Measurements from ENCODE around the gene CD177.
"Not testable (repeated sequence)": the region's sequence is repeated elsewhere in the genome, so short reads cannot be mapped to it uniquely, and the experiment has no call there.

CD177 gene

DNA sequence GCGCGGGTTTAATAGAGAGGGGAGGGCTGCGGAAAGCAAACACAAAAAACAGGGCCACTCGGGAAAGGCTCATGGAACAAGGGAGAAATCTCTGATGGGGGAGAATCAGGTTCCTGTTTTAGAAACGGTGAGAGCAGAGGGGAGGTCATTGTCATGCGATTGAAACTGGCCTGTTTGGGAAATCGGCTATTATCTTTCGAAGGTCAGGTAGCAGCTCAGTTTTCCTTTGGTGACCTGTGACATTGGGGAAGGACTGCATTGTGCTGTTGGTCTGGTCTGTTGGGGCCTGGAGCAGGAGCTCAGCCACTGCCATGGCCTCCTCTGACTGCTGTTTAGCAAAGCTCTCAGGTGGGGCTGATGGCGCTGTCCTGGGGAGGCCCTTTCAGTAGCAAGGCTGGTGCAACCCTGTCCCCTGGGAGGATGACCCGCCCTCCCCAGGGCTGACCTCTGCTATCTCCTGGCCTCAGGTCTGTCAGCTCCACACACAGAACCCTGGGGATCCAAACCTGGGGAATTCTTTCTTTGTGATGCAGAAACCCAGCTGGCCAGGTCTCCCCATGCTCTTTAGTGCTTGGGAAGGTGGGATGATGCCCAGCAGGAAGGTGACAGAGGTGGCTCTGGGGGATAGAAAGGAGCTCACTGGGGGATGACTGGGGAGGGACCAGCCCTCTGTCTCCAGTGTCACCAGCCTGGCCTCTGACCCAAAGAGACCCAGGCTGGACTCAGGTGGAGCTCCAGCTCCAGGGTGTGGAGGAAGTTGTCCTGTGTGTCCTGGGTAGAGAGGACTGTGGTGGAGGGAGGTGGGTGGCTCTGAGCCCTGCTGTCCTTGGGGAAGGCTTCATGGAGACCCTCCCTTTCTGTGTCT is 21.2 kb upstream of the CD177 start:
- DNase-seq (ENCODE audit: low spot score): no peak

- not testable (repeated sequence) for DNase-seq (ENCODE audit: low spot score)
These were observed 17.0 kb upstream of the CD177 start for GRCh38 chr19:43336508-43336907.

GRCh38 chr19:43337737-43338136 is 15.7 kb upstream of the CD177 start:
- DNase-seq (ENCODE audit: low spot score): no peak

DNA sequence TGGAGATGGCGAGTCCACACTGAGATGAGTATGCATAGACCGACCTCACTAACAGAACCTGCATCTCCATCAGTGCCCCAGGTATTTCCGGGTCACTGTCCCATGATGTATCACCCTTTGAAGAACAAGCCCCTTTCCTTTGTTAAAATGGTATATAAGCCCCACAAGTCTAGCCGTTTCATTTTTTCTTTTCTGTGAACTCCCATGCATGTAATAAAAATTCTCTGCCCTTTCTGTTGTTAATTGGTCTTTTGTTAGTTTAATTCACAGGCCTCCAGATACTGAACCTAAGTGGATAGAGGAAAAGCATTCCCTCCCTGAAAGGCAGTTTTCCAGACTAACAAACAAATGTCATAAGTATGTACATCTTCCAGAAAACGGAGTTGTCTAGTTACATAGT is 15.0 kb upstream of the CD177 start:
- DNase-seq (ENCODE audit: low spot score): no peak

DNA sequence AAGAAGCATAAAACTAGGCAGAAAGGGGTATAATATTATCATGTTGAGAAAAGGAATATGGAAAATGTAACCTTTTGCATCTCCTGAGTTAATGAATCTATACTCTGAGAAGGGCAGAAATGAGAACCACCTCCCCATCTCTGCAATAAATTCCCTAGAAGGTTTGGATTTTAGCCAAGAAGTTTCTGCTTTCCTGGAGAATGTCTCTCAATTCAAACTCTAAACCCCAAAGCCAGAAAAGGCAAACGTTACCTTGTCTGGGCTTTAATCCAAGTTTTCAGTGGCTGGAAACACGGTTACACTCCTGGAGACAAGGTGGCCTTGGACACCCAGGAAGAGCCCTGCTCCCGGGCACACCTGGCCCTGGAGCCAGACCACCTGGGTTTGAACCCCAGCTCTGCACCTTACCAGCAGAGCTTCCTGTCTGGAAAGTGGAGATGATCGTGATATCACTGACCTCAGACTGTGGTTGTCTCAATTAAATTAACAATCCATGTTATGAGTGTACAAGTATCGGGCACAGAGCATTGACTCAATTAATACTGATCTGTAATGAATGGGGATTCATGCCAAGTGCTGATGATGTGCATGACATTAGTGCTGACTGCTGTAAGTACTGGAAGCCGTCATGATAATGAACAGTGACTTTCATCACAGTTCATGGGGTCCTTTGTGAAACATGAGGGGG is 14.1 kb upstream of the CD177 start:
- not testable (repeated sequence) for DNase-seq (ENCODE audit: low spot score)

- DNase-seq (ENCODE audit: low spot score): not testable (repeated sequence)
These were observed 13.4 kb upstream of the CD177 start for GRCh38 chr19:43340101-43340500.

GRCh38 chr19:43341098-43341497 is 12.4 kb upstream of the CD177 start:
- DNase-seq (ENCODE audit: low spot score): not testable (repeated sequence)

DNA sequence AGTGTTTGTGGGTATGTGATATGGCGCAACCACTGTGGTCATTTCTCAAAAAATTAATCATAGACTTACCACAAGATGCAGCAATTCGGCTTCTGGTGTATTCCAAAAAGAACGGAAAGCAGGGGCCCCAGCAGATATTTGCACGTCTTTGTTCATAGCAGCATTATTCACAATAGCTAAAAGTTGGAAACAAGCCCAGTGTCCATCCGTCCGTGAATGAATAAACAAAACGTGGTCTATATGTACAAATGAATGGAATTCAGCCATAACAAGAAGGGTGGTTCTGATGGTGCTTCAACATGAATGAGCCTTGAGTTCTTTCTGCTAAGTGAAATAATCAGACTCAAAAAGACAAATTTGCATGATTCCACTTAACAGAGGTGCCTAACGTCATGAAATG is 11.4 kb upstream of the CD177 start:
- DNase-seq (ENCODE audit: low spot score): not testable (repeated sequence)

- not testable (repeated sequence) for DNase-seq (ENCODE audit: low spot score)
These were observed 9.1 kb upstream of the CD177 start for GRCh38 chr19:43344347-43344925.

DNA sequence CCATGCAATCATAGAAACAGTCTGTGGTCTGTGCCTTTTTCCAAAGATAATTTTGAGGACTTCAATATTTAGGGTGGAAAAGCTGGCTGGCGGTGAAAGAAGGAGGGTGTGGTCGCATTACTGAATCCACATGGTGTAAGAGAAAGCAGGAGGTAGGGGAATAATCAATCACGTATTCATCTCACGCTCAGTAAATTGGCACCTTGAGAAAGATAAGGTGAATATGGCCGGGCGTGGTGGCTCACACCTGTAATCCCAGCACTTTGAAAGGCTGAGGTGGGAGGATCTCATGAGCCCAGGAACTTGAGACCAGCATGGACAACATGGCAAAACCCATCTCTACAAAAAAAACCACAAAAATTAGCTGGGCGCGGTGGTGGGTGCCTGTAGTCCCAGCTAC is 3.7 kb upstream of the CD177 start:
- not testable (repeated sequence) for DNase-seq (ENCODE audit: low spot score)

- DNase-seq (ENCODE audit: low spot score): no peak
These were observed 1.3 kb upstream of the CD177 start for GRCh38 chr19:43351998-43352746.

GRCh38 chr19:43354305-43354627 is 780 bp downstream of the CD177 start:
- DNase-seq (ENCODE audit: low spot score): no peak

DNA sequence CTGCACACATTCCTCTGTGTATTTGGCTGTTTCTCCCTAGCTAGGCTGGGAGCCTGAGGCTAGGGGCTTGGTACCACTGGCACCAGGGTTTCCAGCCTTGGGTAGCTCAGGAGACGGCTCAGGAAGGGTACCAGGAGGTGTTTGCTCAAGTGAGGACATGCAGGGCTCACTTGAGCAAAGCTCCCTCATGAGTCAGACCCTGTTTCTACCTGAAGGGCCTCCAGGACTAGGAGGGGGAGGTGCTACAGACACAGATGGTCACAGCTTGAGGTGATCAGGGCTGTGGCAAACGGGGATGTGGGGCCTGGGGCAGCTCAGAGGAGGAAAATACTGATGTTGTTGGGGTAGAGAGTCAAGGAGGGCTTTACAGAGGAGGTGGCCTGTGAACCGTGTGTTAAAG is 3.3 kb downstream of the CD177 start:
- DNase-seq (ENCODE audit: low spot score): not testable (repeated sequence)

DNA sequence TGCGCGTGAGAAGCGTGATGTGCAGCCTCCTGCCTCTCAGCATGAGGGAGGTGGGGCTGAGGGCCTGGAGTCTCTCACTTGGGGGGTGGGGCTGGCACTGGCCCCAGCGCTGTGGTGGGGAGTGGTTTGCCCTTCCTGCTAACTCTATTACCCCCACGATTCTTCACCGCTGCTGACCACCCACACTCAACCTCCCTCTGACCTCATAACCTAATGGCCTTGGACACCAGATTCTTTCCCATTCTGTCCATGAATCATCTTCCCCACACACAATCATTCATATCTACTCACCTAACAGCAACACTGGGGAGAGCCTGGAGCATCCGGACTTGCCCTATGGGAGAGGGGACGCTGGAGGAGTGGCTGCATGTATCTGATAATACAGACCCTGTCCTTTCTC is 8.7 kb downstream of the CD177 start:
- no peak for DNase-seq (ENCODE audit: low spot score)

DNA sequence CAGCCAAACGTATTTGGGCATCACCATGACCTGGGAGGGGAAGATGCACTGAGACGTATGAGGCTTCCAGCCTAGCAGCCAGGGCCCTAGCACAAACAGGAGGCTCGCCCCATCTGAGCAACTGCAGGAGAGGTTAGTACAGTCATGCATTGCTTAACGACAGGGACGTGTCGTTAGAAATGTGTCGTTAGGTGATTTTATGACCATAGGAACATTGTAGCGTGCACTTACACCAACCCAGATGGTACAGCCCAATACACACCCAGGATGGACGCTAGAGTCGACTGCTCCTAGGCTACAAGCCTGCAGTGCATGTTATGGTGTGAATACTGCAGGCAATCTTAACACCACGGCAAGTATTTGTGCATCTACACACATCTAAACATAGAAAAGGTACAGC is 9.3 kb downstream of the CD177 start:
- DNase-seq (ENCODE audit: low spot score): no peak

DNA sequence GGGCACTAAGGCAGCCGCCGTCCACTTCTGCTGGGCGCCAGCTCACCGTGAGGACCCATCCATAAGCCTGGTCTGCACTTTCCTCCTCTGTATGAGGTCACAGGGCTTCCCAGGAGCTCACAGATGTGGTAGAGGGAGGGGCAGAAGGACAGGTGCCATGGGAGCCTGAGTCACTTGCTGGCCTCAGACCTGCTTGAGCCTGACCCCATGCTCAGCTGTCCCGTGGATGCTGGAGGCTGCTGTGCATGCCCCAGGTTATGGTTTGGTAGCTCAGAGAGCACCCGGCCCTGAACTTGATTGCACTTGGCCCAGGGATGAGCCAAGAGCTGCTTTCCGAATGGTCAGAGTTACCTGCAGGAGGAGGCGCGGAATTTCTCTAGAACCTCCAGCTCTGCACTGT is 12.2 kb downstream of the CD177 start:
- not testable (repeated sequence) for DNase-seq (ENCODE audit: low spot score)

DNA sequence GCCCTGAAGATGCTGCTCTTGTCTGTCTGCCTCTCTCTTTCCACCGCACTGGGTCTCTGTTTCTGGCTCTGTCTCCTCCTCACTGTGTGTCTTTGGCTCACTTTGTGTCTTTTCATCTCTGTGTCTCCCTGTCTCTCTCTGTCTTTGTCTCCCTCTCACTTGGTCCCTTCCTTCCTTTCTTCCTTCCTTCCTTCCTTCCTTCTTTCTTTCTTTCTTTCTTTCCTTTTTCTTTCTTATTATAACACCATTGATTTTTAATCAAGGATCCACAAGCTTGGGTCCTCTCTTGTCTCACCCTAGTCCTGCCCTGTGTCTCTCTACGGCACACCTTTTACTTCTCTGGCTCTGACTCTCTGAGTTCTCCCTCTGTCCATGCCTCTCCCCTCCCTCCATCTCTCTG is 14.3 kb downstream of the CD177 start:
- DNase-seq (ENCODE audit: low spot score): no peak

DNA sequence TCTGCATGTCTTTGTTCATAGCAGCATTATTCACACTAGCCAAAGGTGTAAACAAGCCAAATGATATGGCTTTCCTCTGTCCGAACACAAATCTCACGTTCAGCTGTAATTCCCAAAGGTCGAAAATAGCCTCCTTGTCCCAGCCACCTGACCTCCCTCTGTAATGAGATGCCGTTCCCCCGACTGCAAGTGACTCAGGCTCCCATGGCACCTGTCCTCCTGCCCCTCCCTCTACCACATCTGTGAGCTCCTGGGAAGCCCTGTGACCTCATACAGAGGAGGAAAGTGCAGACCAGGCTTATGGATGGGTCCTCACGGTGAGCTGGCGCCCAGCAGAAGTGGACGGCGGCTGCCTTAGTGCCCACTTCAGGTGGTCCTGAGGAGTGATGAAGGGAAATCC is 15.4 kb downstream of the CD177 start:
- not testable (repeated sequence) for DNase-seq (ENCODE audit: low spot score)

DNA sequence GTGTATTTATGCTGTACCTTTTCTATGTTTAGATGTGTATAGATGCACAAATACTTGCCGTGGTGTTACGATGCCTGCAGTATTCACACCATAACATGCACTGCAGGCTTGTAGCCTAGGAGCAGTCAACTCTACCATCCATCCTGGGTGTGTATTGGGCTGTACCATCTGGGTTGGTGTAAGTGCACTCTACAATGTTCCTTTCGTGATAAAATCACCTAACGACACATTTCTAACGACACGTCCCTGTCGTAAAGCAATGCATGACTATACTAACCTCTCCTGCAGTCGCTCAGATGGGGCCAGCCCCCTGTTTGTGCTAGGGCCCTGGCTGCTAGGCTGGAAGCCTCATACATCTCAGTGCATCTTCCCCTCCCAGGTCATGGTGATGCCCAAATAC is 18.4 kb downstream of the CD177 start:
- DNase-seq (ENCODE audit: low spot score): no peak

DNA sequence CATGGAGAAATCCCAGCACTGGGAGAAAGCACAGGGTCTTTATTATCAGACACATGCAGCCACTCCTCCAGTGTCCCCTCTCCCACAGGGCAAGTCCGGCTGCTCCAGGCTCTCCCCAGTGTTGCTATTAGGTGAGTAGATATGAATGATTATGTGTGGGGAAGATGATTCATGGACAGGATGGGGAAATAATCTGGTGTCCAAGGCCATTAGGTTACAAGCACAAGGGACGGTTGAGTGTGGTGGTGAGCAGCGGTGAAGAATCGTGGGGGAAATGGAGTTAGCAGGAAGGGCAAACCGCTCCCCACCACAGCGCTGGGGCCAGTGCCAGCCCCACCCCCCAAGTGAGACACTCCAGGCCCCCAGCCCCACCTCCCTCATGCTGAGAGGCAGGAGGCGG is 19.0 kb downstream of the CD177 start:
- DNase-seq (ENCODE audit: low spot score): no peak

DNA sequence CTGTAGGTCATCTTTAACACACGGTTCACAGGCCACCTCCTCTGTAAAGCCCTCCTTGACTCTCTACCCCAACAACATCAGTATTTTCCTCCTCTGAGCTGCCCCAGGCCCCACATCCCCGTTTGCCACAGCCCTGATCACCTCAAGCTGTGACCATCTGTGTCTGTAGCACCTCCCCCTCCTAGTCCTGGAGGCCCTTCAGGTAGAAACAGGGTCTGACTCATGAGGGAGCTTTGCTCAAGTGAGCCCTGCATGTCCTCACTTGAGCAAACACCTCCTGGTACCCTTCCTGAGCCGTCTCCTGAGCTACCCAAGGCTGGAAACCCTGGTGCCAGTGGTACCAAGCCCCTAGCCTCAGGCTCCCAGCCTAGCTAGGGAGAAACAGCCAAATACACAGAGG is 24.1 kb downstream of the CD177 start:
- DNase-seq (ENCODE audit: low spot score): not testable (repeated sequence)

- no peak for DNase-seq (ENCODE audit: low spot score)
These were observed 26.5 kb downstream of the CD177 start for GRCh38 chr19:43380008-43380407.
